ENCODE measurements around the gene LPP. TPM values are rescaled to one million over a fixed set of nuclear protein-coding genes. Genes with fewer than 3 reads are reported as not detected.

LPP gene
- total RNA-seq, 3 donors from 2014 or later: 262 to 816 (median 325) TPM

- no peak for ATAC-seq
- intact Hi-C loops (cut with DNase I, micrococcal nuclease): no loop called here
- no peaks in the 10 kb centered on the region for H3K9me3 ChIP-seq
- H3K36me3 ChIP-seq (ENCODE audit: low read depth): no peaks in the 10 kb centered on the region
- H3K4me1 ChIP-seq (ENCODE audit: low read depth): peaks cover 37% of the 10 kb centered on the region
- no peak for DNase-seq
- TF ChIP-seq, protein P1, sequence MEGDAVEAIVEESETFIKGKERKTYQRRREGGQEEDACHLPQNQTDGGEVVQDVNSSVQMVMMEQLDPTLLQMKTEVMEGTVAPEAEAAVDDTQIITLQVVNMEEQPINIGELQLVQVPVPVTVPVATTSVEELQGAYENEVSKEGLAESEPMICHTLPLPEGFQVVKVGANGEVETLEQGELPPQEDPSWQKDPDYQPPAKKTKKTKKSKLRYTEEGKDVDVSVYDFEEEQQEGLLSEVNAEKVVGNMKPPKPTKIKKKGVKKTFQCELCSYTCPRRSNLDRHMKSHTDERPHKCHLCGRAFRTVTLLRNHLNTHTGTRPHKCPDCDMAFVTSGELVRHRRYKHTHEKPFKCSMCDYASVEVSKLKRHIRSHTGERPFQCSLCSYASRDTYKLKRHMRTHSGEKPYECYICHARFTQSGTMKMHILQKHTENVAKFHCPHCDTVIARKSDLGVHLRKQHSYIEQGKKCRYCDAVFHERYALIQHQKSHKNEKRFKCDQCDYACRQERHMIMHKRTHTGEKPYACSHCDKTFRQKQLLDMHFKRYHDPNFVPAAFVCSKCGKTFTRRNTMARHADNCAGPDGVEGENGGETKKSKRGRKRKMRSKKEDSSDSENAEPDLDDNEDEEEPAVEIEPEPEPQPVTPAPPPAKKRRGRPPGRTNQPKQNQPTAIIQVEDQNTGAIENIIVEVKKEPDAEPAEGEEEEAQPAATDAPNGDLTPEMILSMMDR (IDR thresholded peaks at IDR 0.05): no peak
- no peak overlapping the region for H3K4me3 ChIP-seq
These were observed 73.5 kb downstream of the LPP start for GRCh38 chr3:188227442-188227841.

DNA sequence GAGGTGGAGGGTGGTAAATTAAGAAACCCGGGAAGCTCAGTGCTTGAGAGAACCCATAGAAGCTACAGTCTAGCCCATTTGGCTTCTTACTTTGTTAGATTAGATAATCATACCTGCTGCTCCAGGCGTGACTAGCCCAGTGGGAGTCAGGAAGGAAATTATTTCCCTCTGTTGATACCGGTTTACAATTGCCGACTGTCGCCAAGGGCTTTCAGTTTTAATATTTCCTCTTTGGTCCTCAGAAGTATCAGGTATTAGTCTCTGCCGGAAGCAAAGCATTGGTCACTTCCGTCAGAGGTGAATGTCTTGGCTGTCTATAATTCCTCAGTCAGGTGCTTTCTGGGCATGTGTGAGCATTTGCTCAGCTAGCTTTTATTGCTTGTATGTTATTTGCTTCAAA is 75.2 kb downstream of the LPP start:
- peak; percentile 74 for ATAC-seq
- TF ChIP-seq, protein P1 (IDR thresholded peaks at IDR 0.05): no peak
- H3K4me3 ChIP-seq: no peak overlapping the region
- no peak for DNase-seq
- no peaks in the 10 kb centered on the region for H3K36me3 ChIP-seq (ENCODE audit: low read depth)
- H3K4me1 ChIP-seq (ENCODE audit: low read depth): peaks cover 24% of the 10 kb centered on the region
- H3K9me3 ChIP-seq: no peaks in the 10 kb centered on the region
- intact Hi-C loops (cut with DNase I, micrococcal nuclease): no loop called here

DNA sequence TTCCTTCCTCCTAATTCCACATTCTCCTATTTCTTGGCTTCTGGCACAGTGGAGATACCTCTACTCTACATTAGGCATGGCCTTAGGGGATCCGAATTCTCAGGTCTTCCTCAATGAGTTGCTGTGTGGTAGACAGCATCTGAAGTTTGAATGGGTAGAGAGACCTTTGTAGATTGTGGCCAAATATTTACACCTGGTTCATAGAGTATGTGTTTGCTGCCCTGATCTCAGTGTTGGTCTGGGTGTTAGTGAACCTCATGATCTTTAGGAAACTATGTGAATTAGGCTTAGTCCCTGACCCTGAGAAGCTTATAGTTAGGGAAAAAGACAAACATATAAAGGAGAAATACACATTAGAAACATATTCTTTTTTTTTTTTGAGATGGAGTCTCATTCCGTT is 75.8 kb downstream of the LPP start:
- Histone ChIP-seq H3K36me3 (ENCODE audit: low read depth) (no peaks in the 10 kb centered on the region), H3K9me3 (no peaks in the 10 kb centered on the region), H3K4me1 (ENCODE audit: low read depth) (peaks cover 24% of the 10 kb centered on the region), H3K4me3 (no peak overlapping the region)
- TF ChIP-seq, protein P1 (IDR thresholded peaks at IDR 0.05): no peak
- no peak for DNase-seq
- no peak for ATAC-seq
- intact Hi-C loops (cut with DNase I, micrococcal nuclease): no loop called here

DNA sequence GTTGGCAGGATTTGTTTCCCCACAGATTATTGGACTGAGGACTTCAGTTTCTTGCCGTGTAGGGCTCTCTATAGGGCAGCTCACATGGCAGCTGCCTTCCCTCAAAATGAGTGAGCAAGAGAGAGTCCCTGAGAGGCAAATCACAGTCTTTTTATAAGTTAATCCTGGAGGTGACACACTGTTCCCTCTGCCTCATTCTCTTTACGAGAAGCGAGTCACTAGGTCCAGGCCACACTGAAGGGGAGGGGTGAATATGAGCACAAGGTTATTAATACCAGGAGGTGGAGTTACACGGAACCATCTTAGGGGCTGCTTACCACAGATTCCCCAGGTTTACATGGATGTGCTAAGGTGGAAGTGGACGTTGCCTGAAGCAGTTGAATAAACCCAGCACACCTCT is 77.0 kb downstream of the LPP start:
- no peaks in the 10 kb centered on the region for H3K36me3 ChIP-seq (ENCODE audit: low read depth)
- peaks cover 23% of the 10 kb centered on the region for H3K4me1 ChIP-seq (ENCODE audit: low read depth)
- TF ChIP-seq, protein P1 (IDR thresholded peaks at IDR 0.05): no peak
- ATAC-seq (peak; percentile 49), DNase-seq (no peak)
- H3K9me3 ChIP-seq: no peaks in the 10 kb centered on the region
- intact Hi-C loops (cut with DNase I, micrococcal nuclease): no loop called here
- H3K4me3 ChIP-seq: no peak overlapping the region

DNA sequence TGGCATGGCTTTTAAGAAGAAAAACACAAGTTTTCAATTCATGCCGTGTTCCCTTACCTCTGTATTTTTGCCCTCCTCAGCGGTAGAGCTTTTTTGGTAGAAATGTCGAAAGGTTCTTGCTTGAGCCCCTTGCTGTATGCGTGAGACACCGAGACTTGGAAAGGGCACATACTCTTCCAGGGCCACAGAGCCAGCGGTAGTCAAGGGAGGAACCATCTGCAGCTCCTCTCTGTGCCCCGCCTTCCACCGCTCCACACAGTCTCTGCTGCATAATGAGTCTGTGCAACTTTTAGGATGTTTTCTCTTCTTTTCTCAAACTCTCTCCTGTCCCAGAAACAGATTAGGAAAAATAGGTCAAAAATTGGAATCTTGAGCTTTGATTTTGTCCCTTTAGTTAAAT is 77.5 kb downstream of the LPP start:
- TF ChIP-seq, protein P1 (IDR thresholded peaks at IDR 0.05): no peak
- intact Hi-C loops (cut with DNase I, micrococcal nuclease): no loop called here
- Histone ChIP-seq H3K9me3 (no peaks in the 10 kb centered on the region), H3K36me3 (ENCODE audit: low read depth) (no peaks in the 10 kb centered on the region), H3K4me1 (ENCODE audit: low read depth) (peaks cover 18% of the 10 kb centered on the region), H3K4me3 (no peak overlapping the region)
- ATAC-seq (no peak), DNase-seq (no peak)

DNA sequence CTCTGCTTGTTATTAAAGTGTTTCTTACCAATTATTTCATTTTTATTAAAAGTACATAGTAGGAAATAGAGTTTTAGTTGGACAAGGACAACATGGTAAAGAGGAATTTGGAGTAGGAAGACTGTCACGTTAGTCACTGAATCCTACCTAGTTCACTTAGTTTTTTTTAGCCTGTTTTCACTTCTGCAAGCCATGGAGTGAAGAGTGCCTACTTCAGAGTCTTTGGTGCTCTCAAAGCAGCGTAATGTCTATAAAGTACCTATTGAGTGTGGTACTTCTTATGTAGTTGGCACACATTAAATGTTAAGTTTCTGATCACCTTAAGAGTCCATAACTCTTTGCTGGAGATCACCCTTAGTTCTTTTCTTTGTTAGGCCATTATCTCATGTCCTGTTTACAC is 78.7 kb downstream of the LPP start:
- no peaks in the 10 kb centered on the region for H3K36me3 ChIP-seq (ENCODE audit: low read depth)
- no peaks in the 10 kb centered on the region for H3K9me3 ChIP-seq
- DNase-seq: no peak
- no peak for ATAC-seq
- intact Hi-C loops (cut with DNase I, micrococcal nuclease): no loop called here
- H3K4me3 ChIP-seq: no peak overlapping the region
- TF ChIP-seq, protein P1 (IDR thresholded peaks at IDR 0.05): no peak
- H3K4me1 ChIP-seq (ENCODE audit: low read depth): peaks cover 16% of the 10 kb centered on the region
